GM23338 (cell line): Measurements from ENCODE around the gene HOXB5. TPM values are rescaled to one million over a fixed set of nuclear protein-coding genes. Genes with fewer than 3 reads are reported as not detected.

ENCODE experiments used
- ATAC-seq: fragments of 200-7000 bp; cut with Tn5 transposase; 3 replicates; pipeline ENCODE4 v1.9.1; 2020
- DNase-seq: peaks from one replicate; pipeline ENCODE4 v3.0.0-alpha.2; 2015; ENCODE audit warnings: low spot score
- H2AFZ ChIP-seq: fragments of 200-600 bp; sonication (generic); 2 replicates; pipeline ENCODE4 v1.8.0; 2016; ENCODE audit warnings: antibody characterized with exemption, mild to moderate bottlenecking, moderate library complexity
- H3F3A ChIP-seq: fragments of 200-600 bp; sonication (generic); replicated peaks from 2 replicates; pipeline ENCODE4 v1.8.0; 2017; ENCODE audit warnings: antibody characterized with exemption, mixed run types, low read depth
- H3K27ac ChIP-seq: fragments of 200-600 bp; sonication (generic); 2 replicates; pipeline ENCODE4 v1.6.1; 2016; ENCODE audit warnings: low read depth
- H3K27me3 ChIP-seq: fragments of 200-600 bp; sonication (generic); 2 replicates; pipeline ENCODE4 v1.8.0; 2016; ENCODE audit warnings: mild to moderate bottlenecking, mixed run types, moderate library complexity; ENCODE audit not compliant: insufficient read depth
- H3K36me3 ChIP-seq: fragments of 200-600 bp; sonication (generic); 2 replicates; pipeline ENCODE4 v1.8.0; 2016; ENCODE audit warnings: mild to moderate bottlenecking; ENCODE audit not compliant: insufficient read depth
- H3K4me1 ChIP-seq: fragments of 200-600 bp; sonication (generic); 2 replicates; pipeline ENCODE4 v1.8.0; 2016; ENCODE audit warnings: mild to moderate bottlenecking, moderate library complexity; ENCODE audit not compliant: insufficient read depth
- H3K4me2 ChIP-seq: fragments of 200-600 bp; sonication (generic); 2 replicates; pipeline ENCODE4 v1.7.1; 2017; ENCODE audit warnings: mixed run types
- H3K4me3 ChIP-seq: fragments of 200-600 bp; sonication (generic); 2 replicates; pipeline ENCODE4 v1.6.1; 2016; ENCODE audit warnings: mixed run types
- H3K79me2 ChIP-seq: fragments of 200-600 bp; sonication (generic); replicated peaks from 2 replicates; pipeline ENCODE4 v1.8.0; 2017; ENCODE audit warnings: mild to moderate bottlenecking; ENCODE audit not compliant: insufficient read depth
- H3K9me2 ChIP-seq: fragments of 200-600 bp; sonication (generic); 2 replicates; pipeline ENCODE4 v1.8.0; 2017; ENCODE audit not compliant: insufficient read depth
- H4K20me1 ChIP-seq: fragments of 200-600 bp; sonication (generic); replicated peaks from 2 replicates; pipeline ENCODE4 v1.8.0; 2017; ENCODE audit warnings: mild to moderate bottlenecking; ENCODE audit not compliant: insufficient read depth
- H3K27ac Mint-ChIP-seq: 2 replicates; pipeline ENCODE4 v1.8.0; 2020; ENCODE audit warnings: inconsistent platforms, mild to moderate bottlenecking, moderate library complexity, mixed read lengths
- H3K27me3 Mint-ChIP-seq: 3 replicates; pipeline ENCODE4 v1.8.0; 2022; ENCODE audit warnings: low read depth, mild to moderate bottlenecking, moderate library complexity, mixed read lengths, inconsistent platforms; ENCODE audit not compliant: insufficient read depth, poor library complexity
- H3K36me3 Mint-ChIP-seq: 3 replicates; pipeline ENCODE4 v1.8.0; 2021; ENCODE audit warnings: low read depth, mild to moderate bottlenecking, inconsistent platforms, moderate library complexity, mixed read lengths
- H3K4me1 Mint-ChIP-seq: 3 replicates; pipeline ENCODE4 v1.8.0; 2020; ENCODE audit warnings: mild to moderate bottlenecking, inconsistent platforms, mixed read lengths
- H3K4me3 Mint-ChIP-seq: 3 replicates; pipeline ENCODE4 v1.8.0; 2021; ENCODE audit warnings: moderate library complexity, mild to moderate bottlenecking, inconsistent platforms, mixed read lengths
- H3K9me3 Mint-ChIP-seq: 3 replicates; pipeline ENCODE4 v1.8.0; 2020; ENCODE audit warnings: moderate library complexity, mild to moderate bottlenecking, inconsistent platforms, mixed read lengths
- EZH2 ChIP-seq: fragments of 200-600 bp; sonication (generic); IDR thresholded peaks from one replicate; pipeline ENCODE4 v1.8.0; 2017; ENCODE audit warnings: antibody characterized with exemption, mild to moderate bottlenecking, low read depth; ENCODE audit not compliant: unreplicated experiment
- POLR2AphosphoS5 ChIP-seq: IDR thresholded peaks from 2 replicates; pipeline ENCODE4 v1.6.1; 2016; ENCODE audit warnings: antibody characterized with exemption, low read depth
- REST ChIP-seq: IDR thresholded peaks from one replicate; pipeline ENCODE4 v1.6.1; 2018; ENCODE audit warnings: antibody characterized with exemption; ENCODE audit not compliant: unreplicated experiment
- polyA plus RNA-seq: library from polyadenylated mRNA; unstranded; fragments of >200 nt; fragmentation: Nextera tagmentation; extraction: Ambion mirVana; gene quantifications from 2 replicates; pipeline ENCODE4 v1.2.1, GENCODE V29; 2016
- total RNA-seq: library from RNA; depleted of rRNA; stranded (reverse); fragments of >200 nt; shearing (Covaris generic); gene quantifications from 2 replicates; pipeline ENCODE4 v1.2.3, GENCODE V29; 2014
- TF ChIP-seq, protein P1 (sequence below): fragments of 250-450 bp; sonication (Bioruptor Pico); IDR thresholded peaks from 2 replicates; pipeline ENCODE4 v1.5.0; 2020; ENCODE audit warnings: mild to moderate bottlenecking, moderate library complexity

The HOXB5 gene
- total and polyA plus RNA-seq, 2 experiments from 2014 or later, result not detected

- Mint-ChIP-seq H3K9me3 (peaks cover 10% of the 10 kb centered on the region), H3K4me3 (peak overlapping the region; percentile 52), H3K27ac (no peak overlapping the region), H3K27me3 (peaks cover 45% of the 10 kb centered on the region), H3K4me1 (peaks cover 31% of the 10 kb centered on the region), H3K36me3 (no peaks in the 10 kb centered on the region)
- H3K27ac ChIP-seq, result no peak overlapping the region
- H3K4me2 ChIP-seq, result peak overlapping the region; percentile 62
- ATAC-seq, result no peak
- TF ChIP-seq EZH2 (peak; percentile 97), REST (no peak), POLR2AphosphoS5 (no peak)
- TF ChIP-seq, protein P1, sequence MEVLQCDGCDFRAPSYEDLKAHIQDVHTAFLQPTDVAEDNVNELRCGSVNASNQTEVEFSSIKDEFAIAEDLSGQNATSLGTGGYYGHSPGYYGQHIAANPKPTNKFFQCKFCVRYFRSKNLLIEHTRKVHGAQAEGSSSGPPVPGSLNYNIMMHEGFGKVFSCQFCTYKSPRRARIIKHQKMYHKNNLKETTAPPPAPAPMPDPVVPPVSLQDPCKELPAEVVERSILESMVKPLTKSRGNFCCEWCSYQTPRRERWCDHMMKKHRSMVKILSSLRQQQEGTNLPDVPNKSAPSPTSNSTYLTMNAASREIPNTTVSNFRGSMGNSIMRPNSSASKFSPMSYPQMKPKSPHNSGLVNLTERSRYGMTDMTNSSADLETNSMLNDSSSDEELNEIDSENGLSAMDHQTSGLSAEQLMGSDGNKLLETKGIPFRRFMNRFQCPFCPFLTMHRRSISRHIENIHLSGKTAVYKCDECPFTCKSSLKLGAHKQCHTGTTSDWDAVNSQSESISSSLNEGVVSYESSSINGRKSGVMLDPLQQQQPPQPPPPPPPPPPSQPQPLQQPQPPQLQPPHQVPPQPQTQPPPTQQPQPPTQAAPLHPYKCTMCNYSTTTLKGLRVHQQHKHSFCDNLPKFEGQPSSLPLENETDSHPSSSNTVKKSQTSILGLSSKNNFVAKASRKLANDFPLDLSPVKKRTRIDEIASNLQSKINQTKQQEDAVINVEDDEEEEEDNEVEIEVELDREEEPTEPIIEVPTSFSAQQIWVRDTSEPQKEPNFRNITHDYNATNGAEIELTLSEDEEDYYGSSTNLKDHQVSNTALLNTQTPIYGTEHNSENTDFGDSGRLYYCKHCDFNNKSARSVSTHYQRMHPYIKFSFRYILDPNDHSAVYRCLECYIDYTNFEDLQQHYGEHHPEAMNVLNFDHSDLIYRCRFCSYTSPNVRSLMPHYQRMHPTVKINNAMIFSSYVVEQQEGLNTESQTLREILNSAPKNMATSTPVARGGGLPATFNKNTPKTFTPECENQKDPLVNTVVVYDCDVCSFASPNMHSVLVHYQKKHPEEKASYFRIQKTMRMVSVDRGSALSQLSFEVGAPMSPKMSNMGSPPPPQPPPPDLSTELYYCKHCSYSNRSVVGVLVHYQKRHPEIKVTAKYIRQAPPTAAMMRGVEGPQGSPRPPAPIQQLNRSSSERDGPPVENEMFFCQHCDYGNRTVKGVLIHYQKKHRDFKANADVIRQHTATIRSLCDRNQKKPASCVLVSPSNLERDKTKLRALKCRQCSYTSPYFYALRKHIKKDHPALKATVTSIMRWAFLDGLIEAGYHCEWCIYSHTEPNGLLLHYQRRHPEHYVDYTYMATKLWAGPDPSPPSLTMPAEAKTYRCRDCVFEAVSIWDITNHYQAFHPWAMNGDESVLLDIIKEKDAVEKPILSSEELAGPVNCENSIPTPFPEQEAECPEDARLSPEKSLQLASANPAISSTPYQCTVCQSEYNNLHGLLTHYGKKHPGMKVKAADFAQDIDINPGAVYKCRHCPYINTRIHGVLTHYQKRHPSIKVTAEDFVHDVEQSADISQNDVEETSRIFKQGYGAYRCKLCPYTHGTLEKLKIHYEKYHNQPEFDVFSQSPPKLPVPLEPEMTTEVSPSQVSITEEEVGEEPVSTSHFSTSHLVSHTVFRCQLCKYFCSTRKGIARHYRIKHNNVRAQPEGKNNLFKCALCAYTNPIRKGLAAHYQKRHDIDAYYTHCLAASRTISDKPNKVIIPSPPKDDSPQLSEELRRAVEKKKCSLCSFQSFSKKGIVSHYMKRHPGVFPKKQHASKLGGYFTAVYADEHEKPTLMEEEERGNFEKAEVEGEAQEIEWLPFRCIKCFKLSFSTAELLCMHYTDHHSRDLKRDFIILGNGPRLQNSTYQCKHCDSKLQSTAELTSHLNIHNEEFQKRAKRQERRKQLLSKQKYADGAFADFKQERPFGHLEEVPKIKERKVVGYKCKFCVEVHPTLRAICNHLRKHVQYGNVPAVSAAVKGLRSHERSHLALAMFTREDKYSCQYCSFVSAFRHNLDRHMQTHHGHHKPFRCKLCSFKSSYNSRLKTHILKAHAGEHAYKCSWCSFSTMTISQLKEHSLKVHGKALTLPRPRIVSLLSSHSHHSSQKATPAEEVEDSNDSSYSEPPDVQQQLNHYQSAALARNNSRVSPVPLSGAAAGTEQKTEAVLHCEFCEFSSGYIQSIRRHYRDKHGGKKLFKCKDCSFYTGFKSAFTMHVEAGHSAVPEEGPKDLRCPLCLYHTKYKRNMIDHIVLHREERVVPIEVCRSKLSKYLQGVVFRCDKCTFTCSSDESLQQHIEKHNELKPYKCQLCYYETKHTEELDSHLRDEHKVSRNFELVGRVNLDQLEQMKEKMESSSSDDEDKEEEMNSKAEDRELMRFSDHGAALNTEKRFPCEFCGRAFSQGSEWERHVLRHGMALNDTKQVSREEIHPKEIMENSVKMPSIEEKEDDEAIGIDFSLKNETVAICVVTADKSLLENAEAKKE (CRISPR knock-in tag), result no peak
- peak overlapping the region; percentile 23; the same call in 1 of the 2 replicates for H3K4me3 ChIP-seq
- peaks cover 100% of the 10 kb centered on the region for H3K27me3 ChIP-seq
- H3K79me2 ChIP-seq, result no peaks in the 10 kb centered on the region
- DNase-seq, result no peak
- H3F3A ChIP-seq, result peaks cover 67% of the 10 kb centered on the region
- no peaks in the 10 kb centered on the region for H3K9me2 ChIP-seq
- H2AFZ ChIP-seq, result no peak overlapping the region
- H3K36me3 ChIP-seq, result no peaks in the 10 kb centered on the region
- peaks cover 61% of the 10 kb centered on the region for H3K4me1 ChIP-seq
- H4K20me1 ChIP-seq, result peaks cover 59% of the 10 kb centered on the region
Observed at GRCh38 chr17:48577330-48577945, 16.1 kb downstream of the HOXB5 start.
